Amygdala (tissue), 56 donors: ENCODE measurements around the gene EIF5.

Experiments
- DNase-seq, 56 donors: peaks; one replicate each; lab custom pipeline; 2025; lab: John Stamatoyannopoulos, UW

The EIF5 gene

DNA sequence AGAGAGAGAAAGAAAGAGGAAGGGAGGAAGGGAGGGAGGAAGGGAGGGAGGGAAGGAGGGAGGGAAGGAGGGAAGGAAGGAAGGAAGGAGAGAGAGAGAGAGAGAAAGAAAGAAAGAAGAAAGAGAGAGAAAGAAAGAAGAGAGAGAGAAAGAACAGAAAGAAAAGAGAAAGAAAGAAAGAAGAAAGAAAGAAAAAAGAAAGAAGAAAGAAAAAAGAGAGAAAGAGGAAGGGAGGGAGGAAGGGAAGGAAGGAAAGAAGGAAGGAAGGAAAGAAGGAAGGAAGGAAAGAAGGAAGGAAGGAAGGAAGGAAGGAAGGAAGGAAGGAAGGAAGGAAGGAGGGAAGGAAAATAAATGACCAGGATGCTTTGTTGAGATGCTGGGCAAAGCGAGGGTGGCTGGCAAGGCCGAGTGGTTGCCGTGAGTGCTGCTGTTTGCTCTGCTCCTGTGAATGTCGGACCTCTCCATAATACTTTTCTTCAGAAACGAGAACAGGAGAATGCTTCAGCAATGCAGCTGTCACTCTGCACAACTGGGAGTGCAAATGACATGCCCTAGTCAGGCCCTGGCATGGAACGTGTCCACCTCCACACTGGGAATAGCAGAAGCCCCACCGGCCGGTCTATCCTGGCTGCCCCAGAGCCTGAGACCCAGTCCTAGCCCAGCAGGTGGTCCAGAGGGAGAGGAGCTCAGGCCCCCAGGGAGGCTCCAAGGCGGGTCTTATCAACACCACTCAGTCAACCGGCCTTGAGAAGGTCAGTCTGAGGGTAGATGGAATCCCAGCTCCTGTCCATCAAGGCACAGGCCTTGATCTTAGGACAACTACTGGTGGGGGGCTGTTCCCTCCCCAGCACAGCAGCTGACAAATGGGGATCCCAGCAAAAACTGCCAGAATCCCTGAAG, 25.1 kb upstream of the EIF5 start:
- DNase-seq, result no peak

DNA sequence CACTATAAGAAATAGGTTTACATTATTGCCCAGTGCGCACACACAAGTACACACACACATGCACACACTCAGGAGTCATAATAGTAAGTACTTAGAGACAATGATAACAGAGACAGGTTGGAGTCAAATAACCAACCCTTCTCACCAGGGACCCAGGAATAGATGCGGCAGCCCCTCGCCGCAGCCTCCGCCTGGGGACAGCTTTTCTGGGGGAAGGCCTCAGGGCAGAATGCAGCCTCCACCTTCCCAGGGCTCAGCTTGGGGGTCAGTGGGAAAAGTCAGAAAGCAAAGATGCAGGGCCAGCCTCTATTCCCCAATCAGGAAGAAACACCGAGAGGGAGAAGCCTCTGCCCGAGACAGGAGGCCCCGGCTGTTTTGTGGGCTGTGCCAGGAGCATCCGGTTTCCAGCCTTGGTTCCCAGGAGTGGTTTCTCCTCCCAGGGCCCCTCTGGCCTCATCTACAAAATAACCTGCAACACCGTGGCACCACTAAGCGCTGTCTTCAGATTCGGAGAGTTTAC, 23.4 kb upstream of the EIF5 start:
- peak in 2 of 56 donors; percentile 9 to 20 for DNase-seq

DNA sequence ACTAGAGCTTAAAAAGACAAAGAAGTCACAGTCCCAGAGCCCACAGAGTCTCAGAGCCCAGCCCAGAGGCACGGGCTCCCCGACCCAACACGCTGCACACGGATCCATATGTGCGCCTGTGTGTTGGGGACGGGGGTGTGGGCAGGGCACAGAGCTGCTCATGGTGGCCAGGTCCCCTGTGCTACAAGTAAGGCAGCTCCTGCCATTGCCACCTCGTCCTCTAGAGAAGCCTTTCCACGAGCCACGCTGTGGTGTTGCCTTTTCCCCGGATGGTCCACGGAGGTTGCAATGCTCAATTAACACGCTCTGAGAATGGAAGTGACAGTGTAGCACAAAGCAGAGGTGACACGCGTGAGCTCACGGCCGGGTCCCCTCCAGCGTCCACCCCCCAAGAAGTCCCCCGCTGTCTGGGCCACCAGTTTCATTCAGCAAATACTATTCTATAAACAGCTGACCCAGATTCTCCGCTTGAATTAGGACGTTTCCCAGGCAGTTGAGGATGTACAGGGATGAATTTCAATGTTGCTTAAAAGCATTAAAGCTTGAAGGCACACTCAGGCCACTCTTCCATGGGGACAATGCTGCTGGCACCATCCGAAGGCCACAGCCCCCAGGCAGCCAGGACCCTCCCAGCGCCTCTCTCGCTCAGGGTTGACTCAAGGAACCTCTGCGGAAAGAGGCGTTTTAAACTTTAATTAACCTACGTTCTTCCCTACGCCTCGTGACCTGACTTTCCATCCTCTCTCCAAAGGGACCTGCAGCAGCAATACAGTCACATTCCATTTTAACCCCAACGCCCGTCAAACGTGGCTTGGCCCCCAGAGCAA, 22.7 kb upstream of the EIF5 start:
- DNase-seq, result peak in 11 of 56 donors; percentile 3 to 54 (median 41)

DNA sequence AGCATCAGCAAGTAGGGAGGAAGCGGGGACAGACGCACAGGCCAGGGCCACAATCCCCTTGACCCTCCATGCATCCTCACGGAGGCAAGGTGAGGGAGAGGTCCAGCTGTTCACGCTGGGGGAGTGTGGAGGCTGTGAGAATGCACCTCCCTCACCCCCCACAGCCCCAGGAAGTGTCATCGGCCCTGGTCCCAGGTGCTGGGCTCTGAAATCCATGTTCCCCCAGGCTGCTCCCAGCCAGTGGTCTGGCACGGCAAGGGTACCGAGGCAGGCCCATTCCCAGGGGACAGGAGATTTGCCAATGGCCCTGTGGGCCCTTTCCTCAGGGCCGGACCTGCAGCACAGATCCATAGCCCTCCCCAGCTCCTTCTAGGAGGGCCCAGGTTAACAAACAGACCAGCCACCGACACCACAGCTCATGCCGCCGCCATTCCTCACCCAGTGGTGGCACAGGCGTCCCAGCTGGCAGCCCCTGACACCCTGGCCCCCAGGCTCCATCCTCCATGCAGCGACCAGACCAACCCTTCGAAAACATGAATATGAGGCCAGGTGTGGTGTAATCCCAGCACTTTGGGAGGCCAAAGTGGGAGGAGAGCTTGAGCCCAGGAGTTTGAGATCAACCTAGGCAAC, 21.9 kb upstream of the EIF5 start:
- DNase-seq, result no peak

DNA sequence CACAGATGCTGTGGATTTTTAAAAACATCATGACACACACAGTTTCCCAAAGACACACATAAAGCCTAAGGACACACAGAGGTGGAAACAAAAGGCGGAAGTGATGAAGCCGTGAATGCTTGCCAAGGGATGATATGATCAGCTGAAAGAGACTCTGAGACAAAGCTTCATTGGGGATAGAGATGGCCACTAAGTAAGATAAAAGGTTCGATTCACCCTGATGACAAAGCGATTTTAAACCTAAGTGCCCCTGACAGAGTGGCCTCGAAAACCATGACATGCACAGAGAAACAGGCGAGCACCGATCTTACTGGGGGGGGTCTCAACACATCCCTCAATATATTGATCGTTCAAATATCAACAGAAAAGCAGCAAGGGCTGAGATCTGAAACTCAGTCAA, 20.3 kb upstream of the EIF5 start:
- DNase-seq, result peak in 1 of 56 donors; percentile 13

DNA sequence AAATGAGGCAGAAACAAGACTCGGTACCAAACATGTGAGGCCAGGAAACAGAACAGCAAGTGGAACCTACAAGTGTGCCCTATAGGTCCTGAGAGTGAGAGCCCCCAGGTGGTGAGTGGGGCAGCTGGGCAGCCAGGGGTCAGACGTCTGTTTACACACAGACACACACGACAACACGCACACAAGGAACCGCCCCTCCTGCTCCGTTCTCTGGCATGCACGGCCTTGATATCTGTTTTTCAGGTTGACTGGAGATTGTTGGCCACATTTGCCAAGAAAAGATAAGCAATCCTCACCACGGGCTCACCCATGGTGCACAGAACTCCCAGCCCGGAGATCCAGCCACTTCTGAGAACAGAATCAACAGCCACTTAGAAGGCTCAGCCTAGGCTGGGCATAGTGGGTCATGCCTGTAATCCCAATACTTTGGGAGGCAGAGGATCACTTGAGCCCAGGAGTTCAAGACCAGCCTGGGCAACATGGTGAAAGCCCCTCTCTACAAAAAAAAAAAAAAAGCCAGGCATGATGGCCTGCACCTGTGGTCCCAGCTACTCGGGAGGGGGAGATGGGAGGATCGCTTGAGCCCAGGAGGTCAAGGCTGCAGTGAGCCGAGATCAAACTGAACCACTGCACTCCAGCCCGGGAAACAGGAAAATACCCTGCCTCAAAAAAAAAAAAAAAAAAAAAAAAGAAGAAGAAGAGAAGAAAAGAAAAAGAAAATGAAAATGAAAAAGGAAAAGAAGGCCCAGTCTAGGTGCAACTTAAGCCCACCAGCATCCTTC, 19.4 kb upstream of the EIF5 start:
- no peak for DNase-seq

DNA sequence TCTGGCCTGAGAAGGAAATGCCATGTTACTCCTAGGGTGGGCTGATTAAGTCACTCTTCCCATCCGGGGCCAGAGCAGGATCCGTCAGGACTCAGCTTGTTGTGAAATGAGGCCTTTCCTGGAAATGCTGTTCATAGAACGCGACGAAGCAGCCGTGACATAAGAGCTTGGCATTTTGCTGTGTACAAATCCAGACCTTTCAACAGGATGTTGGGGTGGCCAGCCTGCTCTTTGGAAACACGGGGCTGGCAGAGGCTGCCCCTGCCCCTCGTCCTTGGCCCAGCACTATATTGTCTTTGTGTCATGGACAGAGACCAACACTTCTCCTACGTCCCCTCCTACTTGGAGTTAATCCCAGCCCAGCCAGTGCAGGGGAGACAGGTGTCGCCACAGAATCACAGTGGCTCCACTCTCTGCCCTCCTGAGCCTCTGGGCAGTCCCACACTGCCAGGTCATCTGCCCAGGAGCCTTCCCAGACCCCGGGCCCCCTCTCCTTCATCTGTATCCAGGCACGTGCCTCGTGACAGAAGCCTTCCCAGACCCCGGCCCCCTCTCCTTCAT, 18.6 kb upstream of the EIF5 start:
- DNase-seq, result peak in 1 of 56 donors; percentile 22

DNA sequence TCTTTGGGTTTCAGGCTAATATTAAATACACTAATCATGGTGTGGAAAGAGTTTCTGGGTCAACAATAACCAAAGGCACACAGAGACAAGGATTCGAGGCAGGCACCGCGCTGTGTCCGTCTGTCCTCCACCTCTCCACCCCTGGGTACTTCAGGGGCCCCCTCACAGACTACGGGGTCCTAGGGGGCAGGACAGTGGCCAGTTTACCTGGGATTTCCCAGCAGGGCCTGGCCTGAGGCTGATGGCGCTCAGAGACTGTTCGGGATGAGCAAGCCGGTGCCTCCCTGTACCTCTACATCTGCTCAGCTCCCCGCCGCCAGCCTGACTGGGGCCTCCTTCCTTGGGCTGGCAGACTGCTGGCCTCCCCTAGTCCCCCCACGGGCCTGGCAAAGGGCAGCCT, 18.1 kb upstream of the EIF5 start:
- no peak for DNase-seq

DNA sequence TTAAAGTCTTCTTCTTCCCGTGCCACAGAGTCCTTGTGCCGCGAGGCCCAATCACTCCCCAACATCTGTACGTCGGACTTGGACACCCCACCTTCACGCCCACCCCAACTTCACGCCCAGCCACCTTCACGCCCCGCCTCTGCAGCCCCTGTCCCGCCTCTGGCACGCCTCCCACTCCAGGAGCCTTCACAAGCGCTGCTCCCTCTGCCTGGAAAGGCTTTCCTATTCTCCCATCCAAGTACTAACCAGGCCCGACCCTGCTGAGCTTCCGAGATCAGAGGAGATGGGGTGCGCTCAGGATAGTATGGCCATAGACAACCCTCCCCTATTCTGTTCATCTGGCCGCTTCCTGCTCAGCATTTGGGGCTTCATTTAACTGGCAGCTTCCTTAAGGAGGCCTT, 17.3 kb upstream of the EIF5 start:
- no peak for DNase-seq

DNA sequence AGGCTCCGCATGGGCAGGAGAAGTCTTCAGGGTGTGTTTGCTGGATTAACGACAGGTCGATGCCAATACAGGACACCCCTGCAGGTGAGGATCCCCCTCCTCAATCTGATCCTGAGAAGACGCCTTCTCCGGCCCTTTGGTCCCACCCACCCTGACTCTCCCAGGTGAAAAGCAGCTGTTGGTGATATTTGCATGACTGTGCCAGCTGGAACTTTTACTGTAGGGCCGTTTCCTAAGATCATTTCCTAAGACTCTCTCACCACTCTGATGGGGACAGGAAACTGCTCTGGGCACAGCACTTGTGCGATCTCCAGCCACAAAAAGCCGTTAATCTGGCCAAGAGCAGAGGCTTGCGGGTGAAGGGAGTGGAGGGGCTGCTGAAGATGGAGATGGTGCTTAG, 16.8 kb upstream of the EIF5 start:
- no peak for DNase-seq

DNA sequence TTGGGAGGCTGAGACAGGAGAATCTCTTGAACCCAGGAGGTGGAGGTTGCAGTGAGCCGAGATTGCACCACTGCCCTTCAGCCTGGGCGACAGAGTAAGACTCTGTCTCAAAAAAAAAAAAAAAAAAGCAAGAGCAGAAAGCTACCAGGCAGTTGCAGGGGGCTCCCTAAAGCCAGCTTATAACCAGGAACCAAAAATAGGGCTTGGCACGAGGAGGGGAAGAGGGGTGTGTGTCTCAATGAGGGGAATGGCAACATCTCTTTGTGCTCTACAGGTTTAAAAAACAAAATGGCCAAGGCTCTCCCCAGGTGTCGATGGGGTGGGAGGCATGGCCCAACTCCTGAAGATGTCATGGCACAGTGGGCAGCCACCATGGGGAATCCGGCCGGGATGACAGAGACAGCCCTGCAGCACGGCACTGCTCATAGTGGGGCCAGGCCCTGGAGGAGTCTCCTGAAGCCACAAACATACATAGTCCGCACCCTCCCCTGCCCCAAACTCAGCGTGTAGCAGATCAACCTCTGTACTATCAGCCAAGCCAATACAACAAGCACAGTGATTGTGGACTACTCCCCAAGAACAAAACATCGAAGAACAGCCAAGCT, 16.0 kb upstream of the EIF5 start:
- DNase-seq, result no peak

DNA sequence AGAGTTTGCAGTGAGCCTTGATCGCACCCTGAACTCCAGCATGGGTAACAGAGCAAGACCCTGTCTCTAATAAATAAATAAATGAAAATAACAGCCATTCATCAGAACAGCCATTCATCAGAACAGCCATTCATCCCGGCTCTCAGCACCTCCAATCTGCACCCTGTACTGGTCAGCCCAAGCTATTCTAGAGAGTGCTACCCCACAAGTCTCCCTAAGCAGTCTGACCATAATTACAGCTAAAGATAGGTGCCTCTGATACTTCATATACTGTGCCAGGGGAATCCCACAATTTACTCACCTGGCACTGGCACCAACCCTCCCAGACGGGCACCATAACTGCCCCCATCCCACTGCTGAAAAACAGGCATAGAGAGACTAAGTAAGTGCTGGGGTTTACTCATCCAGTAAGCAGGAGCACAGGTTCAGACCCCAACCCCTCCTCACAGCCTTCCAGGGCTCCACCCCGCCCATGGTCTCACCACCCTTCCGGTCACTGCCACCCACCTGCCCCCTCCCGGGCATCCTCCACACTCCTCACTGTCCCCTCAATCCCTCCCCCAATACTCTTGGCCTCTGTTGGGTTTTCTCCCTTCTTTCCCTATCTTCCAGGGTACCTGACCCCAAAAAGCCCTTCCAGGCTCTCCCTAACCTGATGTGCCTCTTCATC, 15.2 kb upstream of the EIF5 start:
- DNase-seq, result no peak

DNA sequence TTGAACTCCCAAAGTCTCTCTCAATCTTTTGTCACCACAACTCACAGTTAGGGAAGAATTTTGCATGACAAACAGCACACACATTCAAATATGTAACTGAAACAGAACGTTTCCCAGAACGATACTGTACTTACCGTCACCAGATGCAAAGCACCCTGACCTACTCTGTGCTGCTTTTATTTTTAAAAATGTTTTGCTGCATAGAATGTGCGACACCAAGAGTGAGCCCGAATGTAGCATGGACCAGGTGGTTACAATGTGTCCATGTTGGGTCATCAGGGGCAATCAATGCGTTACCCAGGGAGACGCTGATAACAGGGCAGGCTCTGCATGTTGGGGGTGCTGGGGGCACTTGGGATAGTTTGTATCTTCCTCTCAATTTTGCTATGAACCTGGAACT, 14.6 kb upstream of the EIF5 start:
- no peak for DNase-seq

DNA sequence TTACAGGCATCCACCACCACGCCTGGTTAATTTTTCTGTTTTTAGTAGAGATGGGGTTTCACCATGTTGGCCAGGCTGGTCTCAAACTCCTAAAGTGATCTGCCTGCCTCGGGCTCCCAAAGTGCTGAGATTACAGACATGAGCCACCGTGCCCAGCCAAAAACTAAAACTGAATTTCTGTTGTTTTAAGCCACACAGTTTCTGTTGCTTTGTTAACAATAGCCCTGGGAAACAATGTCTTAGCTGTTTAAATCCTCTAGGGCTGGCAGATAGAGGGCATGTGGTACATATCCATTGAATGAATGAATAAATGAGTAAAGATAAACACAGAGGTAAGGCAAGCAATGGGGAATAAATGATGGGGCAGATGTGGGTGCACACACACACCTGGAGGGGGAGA, 8.0 kb upstream of the EIF5 start:
- no peak for DNase-seq

DNA sequence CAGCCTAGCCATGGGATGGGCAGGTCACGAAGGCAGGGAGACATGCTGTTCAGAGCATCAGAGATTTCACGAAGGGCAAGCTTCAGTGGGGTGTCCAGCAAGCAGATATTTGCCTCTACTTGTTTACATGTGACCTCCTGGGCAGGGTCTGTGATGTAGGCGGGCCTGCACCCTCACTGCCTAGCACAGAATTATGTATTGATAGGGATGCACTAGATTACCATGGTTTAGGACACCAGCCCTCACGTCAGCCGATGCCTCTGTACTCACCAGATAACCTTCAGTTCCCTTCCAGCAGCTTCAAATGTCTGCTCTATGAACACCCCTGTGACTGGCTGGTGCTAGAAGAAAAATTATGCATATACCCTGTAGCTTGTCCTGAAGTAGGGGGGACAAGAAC, 5.1 kb upstream of the EIF5 start:
- DNase-seq, result no peak

DNA sequence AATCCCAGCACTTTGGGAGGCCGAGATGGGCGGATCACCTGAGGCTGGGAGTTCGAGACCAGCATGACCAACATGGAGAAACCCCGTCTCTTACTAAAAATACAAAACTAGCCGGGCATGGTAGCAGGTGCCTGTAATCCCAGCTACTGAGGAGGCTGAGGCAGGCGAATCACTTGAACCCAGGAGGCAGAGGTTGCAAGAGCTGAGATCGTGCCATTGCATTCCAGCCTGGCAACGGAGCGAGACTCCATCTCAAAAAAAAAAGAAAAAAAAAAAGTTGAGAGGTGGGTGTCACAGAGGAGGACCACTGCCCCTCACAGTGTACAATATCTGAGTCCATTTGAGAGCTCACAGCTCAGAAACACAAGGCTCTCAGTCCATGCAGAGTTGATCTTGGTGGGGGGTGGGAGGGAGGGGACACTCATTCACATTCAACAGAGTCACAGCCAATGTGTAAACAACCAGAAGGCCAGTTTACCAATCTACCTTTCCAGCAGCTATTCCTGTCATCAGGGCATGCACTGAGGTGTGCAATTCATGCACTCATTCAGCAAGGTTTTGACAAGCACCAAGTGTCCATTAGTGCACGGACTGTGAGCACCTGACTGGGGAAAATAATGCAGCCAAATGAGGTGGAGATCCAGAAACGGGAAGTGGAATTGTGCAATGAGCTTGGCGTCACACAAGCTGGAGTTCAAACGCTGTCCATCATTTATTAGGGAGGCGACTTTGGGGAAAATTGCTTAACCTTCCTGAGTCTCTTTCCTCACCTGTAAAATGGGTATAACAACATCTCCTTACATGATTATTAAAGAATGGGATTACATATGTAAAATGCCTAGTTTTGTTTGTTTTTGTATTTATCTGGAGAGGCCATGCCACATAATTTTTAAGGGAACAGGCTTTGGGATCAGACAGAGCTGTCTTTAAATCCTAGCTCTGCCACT, 4.4 kb upstream of the EIF5 start:
- DNase-seq, result no peak

DNA sequence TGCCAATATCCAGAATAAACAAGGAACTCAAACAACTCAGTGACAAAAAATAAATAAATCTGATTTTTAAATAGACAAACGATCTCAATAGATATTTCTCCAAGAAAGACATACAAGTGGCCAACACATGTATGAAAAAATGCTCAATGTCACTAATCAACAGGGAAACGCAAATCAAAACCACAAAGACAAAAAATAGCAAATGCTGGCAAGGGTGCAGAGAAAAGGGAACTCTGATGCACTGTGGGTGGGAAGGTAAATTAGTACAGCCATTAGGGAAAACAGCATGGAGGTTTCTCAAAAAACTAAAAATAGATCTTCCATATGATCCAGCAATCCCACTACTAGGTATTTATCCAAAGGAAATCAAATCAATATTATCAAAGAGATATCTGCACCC, 3.5 kb upstream of the EIF5 start:
- no peak for DNase-seq
